HUDEP-2 (cell line): Measurements from ENCODE around the gene FAM120A.
"Not testable (repeated sequence)": the region's sequence is repeated elsewhere in the genome, so short reads cannot be mapped to it uniquely, and the experiment has no call there.

Experiments used
- DNase-seq, 76 experiments: peaks; one replicate each; lab custom pipeline; 2025; ENCODE audit not compliant: unreplicated experiment in 76 of 76; lab: John Stamatoyannopoulos, UW

FAM120A gene

GRCh38 chr9:93450945-93451815, at the start of gene FAM120A:
FAM120A (plus strand) TSS chr9:93451685; CDS start chr9:93451916, 231 bp downstream.
- DNase-seq: peak in 59 of 76 experiments; percentile 4 to 73 (median 53)

GRCh38 chr9:93406371-93406770, 45.1 kb upstream of the FAM120A start:
- DNase-seq: no peak

GRCh38 chr9:93413530-93413929, 38.0 kb upstream of the FAM120A start:
- DNase-seq: no peak

- DNase-seq: no peak
Observed at GRCh38 chr9:93415176-93415690, 36.3 kb upstream of the FAM120A start.

GRCh38 chr9:93416530-93417235, 34.8 kb upstream of the FAM120A start:
- DNase-seq: no peak

- no peak for DNase-seq
Observed at GRCh38 chr9:93417538-93417937, 33.9 kb upstream of the FAM120A start.

GRCh38 chr9:93419023-93419422, 32.5 kb upstream of the FAM120A start:
- DNase-seq: no peak

- DNase-seq: no peak
Observed at GRCh38 chr9:93422977-93423616, 28.4 kb upstream of the FAM120A start.

GRCh38 chr9:93427655-93428379, 23.7 kb upstream of the FAM120A start:
- DNase-seq: peak in 1 of 76 experiments; percentile 3

- no peak for DNase-seq
Observed at GRCh38 chr9:93431539-93432105, 19.9 kb upstream of the FAM120A start.

GRCh38 chr9:93432964-93433363, 18.5 kb upstream of the FAM120A start:
- no peak for DNase-seq

- no peak for DNase-seq
Observed at GRCh38 chr9:93434056-93434455, 17.4 kb upstream of the FAM120A start.

- DNase-seq: no peak
Observed at GRCh38 chr9:93435386-93435785, 16.1 kb upstream of the FAM120A start.

- no peak for DNase-seq
Observed at GRCh38 chr9:93436218-93436617, 15.3 kb upstream of the FAM120A start.

- DNase-seq: no peak
Observed at GRCh38 chr9:93436655-93437407, 14.7 kb upstream of the FAM120A start.

GRCh38 chr9:93437996-93438395, 13.5 kb upstream of the FAM120A start:
- no peak for DNase-seq

- DNase-seq: not testable (repeated sequence)
Observed at GRCh38 chr9:93439301-93439700, 12.2 kb upstream of the FAM120A start.

GRCh38 chr9:93440896-93441580, 10.4 kb upstream of the FAM120A start:
- no peak for DNase-seq

GRCh38 chr9:93446073-93446472, 5.4 kb upstream of the FAM120A start:
- no peak for DNase-seq
